ENCODE data around the gene RASGRF1. TPM values are rescaled to one million over a fixed set of nuclear protein-coding genes. Genes with fewer than 3 reads are reported as not detected.

The RASGRF1 gene
- total and polyA plus RNA-seq, 2 experiments from 2014 or later: 0.05 to 0.24 TPM

DNA sequence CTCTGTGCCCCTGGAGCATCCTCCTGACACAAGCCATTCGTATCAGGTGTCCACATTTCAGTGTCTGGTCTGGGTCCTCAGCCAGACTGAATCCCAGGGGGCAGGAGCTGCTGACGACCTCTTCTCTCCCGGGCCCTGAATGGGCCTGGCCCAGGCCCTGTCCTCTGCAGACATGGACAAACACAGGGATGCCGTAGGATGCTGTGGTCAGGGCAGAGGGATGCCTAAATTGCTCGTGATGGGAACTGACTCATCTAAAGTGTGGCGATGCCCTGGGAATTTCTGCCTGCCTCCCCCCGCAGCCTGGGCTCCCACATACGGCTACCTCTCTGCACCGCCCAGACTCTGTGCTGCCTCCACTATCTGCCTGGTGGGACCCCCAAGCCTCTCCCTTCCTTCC lies 87.3 kb downstream of the RASGRF1 start:
- Histone ChIP-seq H3K4me3 (no peak overlapping the region), H3K9me2 (ENCODE audit: insufficient read depth) (no peaks in the 10 kb centered on the region), H2AFZ (no peak overlapping the region), H3F3A (replicated peaks; ENCODE audit: low read depth) (no peaks in the 10 kb centered on the region), H3K79me2 (replicated peaks; ENCODE audit: insufficient read depth) (no peaks in the 10 kb centered on the region), H3K4me2 (no peak overlapping the region), H3K27ac (ENCODE audit: low read depth) (no peak overlapping the region), H4K20me1 (replicated peaks; ENCODE audit: insufficient read depth) (no peaks in the 10 kb centered on the region), H3K4me1 (ENCODE audit: insufficient read depth) (peaks cover 7% of the 10 kb centered on the region), H3K27me3 (ENCODE audit: insufficient read depth) (no peaks in the 10 kb centered on the region), H3K36me3 (ENCODE audit: insufficient read depth) (no peaks in the 10 kb centered on the region)
- peaks cover 16% of the 10 kb centered on the region for H3K4me1 Mint-ChIP-seq
- peaks cover 14% of the 10 kb centered on the region for H3K27me3 Mint-ChIP-seq (ENCODE audit: insufficient read depth, low read depth, poor library complexity)
- ATAC-seq: no peak
- DNase-seq (ENCODE audit: low spot score): no peak
- H3K4me3 Mint-ChIP-seq: no peak overlapping the region
- H3K36me3 Mint-ChIP-seq (ENCODE audit: low read depth): no peaks in the 10 kb centered on the region
- TF ChIP-seq JUNB (IDR thresholded peaks at IDR 0.05; ENCODE audit: unreplicated experiment) (no peak), ZNF331 (CRISPR knock-in tag; IDR thresholded peaks at IDR 0.05; ENCODE audit: low read depth) (no peak), EZH2phosphoT487 (IDR thresholded peaks at IDR 0.05; ENCODE audit: unreplicated experiment) (no peak), NANOG (IDR thresholded peaks at IDR 0.05; ENCODE audit: borderline replicate concordance) (no peak), POLR2AphosphoS5 (IDR thresholded peaks at IDR 0.05; ENCODE audit: low read depth) (no peak), ZNF114 (CRISPR knock-in tag; IDR thresholded peaks at IDR 0.05) (no peak), EZH2 (IDR thresholded peaks at IDR 0.05; ENCODE audit: low read depth, unreplicated experiment) (no peak), CREB1 (CRISPR knock-in tag; IDR thresholded peaks at IDR 0.05; ENCODE audit: low read depth) (no peak), STAT1 (IDR thresholded peaks at IDR 0.05; ENCODE audit: unreplicated experiment) (no peak)
- TF ChIP-seq, protein P1, sequence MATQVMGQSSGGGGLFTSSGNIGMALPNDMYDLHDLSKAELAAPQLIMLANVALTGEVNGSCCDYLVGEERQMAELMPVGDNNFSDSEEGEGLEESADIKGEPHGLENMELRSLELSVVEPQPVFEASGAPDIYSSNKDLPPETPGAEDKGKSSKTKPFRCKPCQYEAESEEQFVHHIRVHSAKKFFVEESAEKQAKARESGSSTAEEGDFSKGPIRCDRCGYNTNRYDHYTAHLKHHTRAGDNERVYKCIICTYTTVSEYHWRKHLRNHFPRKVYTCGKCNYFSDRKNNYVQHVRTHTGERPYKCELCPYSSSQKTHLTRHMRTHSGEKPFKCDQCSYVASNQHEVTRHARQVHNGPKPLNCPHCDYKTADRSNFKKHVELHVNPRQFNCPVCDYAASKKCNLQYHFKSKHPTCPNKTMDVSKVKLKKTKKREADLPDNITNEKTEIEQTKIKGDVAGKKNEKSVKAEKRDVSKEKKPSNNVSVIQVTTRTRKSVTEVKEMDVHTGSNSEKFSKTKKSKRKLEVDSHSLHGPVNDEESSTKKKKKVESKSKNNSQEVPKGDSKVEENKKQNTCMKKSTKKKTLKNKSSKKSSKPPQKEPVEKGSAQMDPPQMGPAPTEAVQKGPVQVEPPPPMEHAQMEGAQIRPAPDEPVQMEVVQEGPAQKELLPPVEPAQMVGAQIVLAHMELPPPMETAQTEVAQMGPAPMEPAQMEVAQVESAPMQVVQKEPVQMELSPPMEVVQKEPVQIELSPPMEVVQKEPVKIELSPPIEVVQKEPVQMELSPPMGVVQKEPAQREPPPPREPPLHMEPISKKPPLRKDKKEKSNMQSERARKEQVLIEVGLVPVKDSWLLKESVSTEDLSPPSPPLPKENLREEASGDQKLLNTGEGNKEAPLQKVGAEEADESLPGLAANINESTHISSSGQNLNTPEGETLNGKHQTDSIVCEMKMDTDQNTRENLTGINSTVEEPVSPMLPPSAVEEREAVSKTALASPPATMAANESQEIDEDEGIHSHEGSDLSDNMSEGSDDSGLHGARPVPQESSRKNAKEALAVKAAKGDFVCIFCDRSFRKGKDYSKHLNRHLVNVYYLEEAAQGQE (IDR thresholded peaks at IDR 0.05; ENCODE audit: unreplicated experiment): no peak
- TF ChIP-seq, protein P2, sequence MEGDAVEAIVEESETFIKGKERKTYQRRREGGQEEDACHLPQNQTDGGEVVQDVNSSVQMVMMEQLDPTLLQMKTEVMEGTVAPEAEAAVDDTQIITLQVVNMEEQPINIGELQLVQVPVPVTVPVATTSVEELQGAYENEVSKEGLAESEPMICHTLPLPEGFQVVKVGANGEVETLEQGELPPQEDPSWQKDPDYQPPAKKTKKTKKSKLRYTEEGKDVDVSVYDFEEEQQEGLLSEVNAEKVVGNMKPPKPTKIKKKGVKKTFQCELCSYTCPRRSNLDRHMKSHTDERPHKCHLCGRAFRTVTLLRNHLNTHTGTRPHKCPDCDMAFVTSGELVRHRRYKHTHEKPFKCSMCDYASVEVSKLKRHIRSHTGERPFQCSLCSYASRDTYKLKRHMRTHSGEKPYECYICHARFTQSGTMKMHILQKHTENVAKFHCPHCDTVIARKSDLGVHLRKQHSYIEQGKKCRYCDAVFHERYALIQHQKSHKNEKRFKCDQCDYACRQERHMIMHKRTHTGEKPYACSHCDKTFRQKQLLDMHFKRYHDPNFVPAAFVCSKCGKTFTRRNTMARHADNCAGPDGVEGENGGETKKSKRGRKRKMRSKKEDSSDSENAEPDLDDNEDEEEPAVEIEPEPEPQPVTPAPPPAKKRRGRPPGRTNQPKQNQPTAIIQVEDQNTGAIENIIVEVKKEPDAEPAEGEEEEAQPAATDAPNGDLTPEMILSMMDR (conservative IDR thresholded peaks at IDR 0.05; ENCODE audit: low read depth in 2 of 2): no peak
- TF ChIP-seq, protein P3, sequence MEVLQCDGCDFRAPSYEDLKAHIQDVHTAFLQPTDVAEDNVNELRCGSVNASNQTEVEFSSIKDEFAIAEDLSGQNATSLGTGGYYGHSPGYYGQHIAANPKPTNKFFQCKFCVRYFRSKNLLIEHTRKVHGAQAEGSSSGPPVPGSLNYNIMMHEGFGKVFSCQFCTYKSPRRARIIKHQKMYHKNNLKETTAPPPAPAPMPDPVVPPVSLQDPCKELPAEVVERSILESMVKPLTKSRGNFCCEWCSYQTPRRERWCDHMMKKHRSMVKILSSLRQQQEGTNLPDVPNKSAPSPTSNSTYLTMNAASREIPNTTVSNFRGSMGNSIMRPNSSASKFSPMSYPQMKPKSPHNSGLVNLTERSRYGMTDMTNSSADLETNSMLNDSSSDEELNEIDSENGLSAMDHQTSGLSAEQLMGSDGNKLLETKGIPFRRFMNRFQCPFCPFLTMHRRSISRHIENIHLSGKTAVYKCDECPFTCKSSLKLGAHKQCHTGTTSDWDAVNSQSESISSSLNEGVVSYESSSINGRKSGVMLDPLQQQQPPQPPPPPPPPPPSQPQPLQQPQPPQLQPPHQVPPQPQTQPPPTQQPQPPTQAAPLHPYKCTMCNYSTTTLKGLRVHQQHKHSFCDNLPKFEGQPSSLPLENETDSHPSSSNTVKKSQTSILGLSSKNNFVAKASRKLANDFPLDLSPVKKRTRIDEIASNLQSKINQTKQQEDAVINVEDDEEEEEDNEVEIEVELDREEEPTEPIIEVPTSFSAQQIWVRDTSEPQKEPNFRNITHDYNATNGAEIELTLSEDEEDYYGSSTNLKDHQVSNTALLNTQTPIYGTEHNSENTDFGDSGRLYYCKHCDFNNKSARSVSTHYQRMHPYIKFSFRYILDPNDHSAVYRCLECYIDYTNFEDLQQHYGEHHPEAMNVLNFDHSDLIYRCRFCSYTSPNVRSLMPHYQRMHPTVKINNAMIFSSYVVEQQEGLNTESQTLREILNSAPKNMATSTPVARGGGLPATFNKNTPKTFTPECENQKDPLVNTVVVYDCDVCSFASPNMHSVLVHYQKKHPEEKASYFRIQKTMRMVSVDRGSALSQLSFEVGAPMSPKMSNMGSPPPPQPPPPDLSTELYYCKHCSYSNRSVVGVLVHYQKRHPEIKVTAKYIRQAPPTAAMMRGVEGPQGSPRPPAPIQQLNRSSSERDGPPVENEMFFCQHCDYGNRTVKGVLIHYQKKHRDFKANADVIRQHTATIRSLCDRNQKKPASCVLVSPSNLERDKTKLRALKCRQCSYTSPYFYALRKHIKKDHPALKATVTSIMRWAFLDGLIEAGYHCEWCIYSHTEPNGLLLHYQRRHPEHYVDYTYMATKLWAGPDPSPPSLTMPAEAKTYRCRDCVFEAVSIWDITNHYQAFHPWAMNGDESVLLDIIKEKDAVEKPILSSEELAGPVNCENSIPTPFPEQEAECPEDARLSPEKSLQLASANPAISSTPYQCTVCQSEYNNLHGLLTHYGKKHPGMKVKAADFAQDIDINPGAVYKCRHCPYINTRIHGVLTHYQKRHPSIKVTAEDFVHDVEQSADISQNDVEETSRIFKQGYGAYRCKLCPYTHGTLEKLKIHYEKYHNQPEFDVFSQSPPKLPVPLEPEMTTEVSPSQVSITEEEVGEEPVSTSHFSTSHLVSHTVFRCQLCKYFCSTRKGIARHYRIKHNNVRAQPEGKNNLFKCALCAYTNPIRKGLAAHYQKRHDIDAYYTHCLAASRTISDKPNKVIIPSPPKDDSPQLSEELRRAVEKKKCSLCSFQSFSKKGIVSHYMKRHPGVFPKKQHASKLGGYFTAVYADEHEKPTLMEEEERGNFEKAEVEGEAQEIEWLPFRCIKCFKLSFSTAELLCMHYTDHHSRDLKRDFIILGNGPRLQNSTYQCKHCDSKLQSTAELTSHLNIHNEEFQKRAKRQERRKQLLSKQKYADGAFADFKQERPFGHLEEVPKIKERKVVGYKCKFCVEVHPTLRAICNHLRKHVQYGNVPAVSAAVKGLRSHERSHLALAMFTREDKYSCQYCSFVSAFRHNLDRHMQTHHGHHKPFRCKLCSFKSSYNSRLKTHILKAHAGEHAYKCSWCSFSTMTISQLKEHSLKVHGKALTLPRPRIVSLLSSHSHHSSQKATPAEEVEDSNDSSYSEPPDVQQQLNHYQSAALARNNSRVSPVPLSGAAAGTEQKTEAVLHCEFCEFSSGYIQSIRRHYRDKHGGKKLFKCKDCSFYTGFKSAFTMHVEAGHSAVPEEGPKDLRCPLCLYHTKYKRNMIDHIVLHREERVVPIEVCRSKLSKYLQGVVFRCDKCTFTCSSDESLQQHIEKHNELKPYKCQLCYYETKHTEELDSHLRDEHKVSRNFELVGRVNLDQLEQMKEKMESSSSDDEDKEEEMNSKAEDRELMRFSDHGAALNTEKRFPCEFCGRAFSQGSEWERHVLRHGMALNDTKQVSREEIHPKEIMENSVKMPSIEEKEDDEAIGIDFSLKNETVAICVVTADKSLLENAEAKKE (CRISPR knock-in tag; IDR thresholded peaks at IDR 0.05): no peak
- TF ChIP-seq, protein P4, sequence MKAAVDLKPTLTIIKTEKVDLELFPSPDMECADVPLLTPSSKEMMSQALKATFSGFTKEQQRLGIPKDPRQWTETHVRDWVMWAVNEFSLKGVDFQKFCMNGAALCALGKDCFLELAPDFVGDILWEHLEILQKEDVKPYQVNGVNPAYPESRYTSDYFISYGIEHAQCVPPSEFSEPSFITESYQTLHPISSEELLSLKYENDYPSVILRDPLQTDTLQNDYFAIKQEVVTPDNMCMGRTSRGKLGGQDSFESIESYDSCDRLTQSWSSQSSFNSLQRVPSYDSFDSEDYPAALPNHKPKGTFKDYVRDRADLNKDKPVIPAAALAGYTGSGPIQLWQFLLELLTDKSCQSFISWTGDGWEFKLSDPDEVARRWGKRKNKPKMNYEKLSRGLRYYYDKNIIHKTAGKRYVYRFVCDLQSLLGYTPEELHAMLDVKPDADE (IDR thresholded peaks at IDR 0.05): no peak
- H3K27ac Mint-ChIP-seq: no peak overlapping the region
- no peaks in the 10 kb centered on the region for H3K9me3 Mint-ChIP-seq

Measured in GM23338 (cell line).